ENCODE data around the gene MT1G. TPM values are rescaled to one million over a fixed set of nuclear protein-coding genes. Genes with fewer than 3 reads are reported as not detected.

The MT1G gene
- total RNA-seq, 1 experiment from 2014 or later = not detected

- Mint-ChIP-seq H3K27me3 (ENCODE audit: insufficient read depth, unreplicated experiment) (peaks cover 28% of the 10 kb centered on the region), H3K4me3 (ENCODE audit: unreplicated experiment) (peak within 1 kb of the TSS; percentile 76), H3K27ac (ENCODE audit: unreplicated experiment) (no peak within 1 kb of the TSS), H3K36me3 (ENCODE audit: insufficient read depth, unreplicated experiment) (no peaks in the 10 kb centered on the region), H3K4me1 (ENCODE audit: low read depth, unreplicated experiment) (peaks cover 5% of the 10 kb centered on the region), H3K9me3 (ENCODE audit: unreplicated experiment) (no peaks in the 10 kb centered on the region)
- no peak for TF ChIP-seq CTCF (IDR thresholded peaks at IDR 0.05; ENCODE audit: insufficient read depth in 1 of 2, low read depth in 1 of 2, low read length in 1 of 2, severe bottlenecking in 1 of 2, unreplicated experiment in 1 of 2)
- H3K36me3 ChIP-seq (ENCODE audit: control insufficient read depth, insufficient read depth, low read length) = no peaks in the 10 kb centered on the region
- intact Hi-C loops (cut with micrococcal nuclease; ENCODE audit: unreplicated experiment) = no loop called here
- peak within 1 kb of the TSS; percentile 26 for H3K4me3 ChIP-seq (ENCODE audit: low read depth, low read length)
- CTCF ChIA-PET = no interaction called here
- H3K27me3 ChIP-seq (replicated peaks; ENCODE audit: control insufficient read depth, insufficient read depth, low read length) = peaks cover 8% of the 10 kb centered on the region
- H3K9me3 ChIP-seq = no peaks in the 10 kb centered on the region
- no TSS peak for BruUV-seq (replicated peaks)
- no peaks in the 10 kb centered on the region for H3K4me1 ChIP-seq
- POLR2A ChIA-PET = no interaction called here
- no peak for DNase-seq
Measured at GRCh38 chr16:56632156-56632847, 35.6 kb downstream of the MT1G start, which contains the start of gene MT1M. Gene MT1M (plus strand): TSS chr16:56632659. CDS start chr16:56632732, 73 bp downstream.

- no peak for TF ChIP-seq CTCF (IDR thresholded peaks at IDR 0.05; ENCODE audit: insufficient read depth in 1 of 2, low read depth in 1 of 2, low read length in 1 of 2, severe bottlenecking in 1 of 2, unreplicated experiment in 1 of 2)
- peak overlapping the region; percentile 26 for H3K4me3 ChIP-seq (ENCODE audit: low read depth, low read length)
- no peaks in the 10 kb centered on the region for H3K4me1 ChIP-seq
- H3K9me3 Mint-ChIP-seq (ENCODE audit: unreplicated experiment) = no peaks in the 10 kb centered on the region
- ChIA-PET CTCF (no interaction called here), POLR2A (no interaction called here)
- H3K4me3 Mint-ChIP-seq (ENCODE audit: unreplicated experiment) = peak overlapping the region; percentile 76
- H3K9me3 ChIP-seq = no peaks in the 10 kb centered on the region
- no peak overlapping the region for H3K27ac Mint-ChIP-seq (ENCODE audit: unreplicated experiment)
- DNase-seq = no peak
- intact Hi-C loops (cut with micrococcal nuclease; ENCODE audit: unreplicated experiment) = no loop called here
- H3K4me1 Mint-ChIP-seq (ENCODE audit: low read depth, unreplicated experiment) = peaks cover 5% of the 10 kb centered on the region
- H3K27me3 Mint-ChIP-seq (ENCODE audit: insufficient read depth, unreplicated experiment) = peaks cover 28% of the 10 kb centered on the region
- no peaks in the 10 kb centered on the region for H3K36me3 ChIP-seq (ENCODE audit: control insufficient read depth, insufficient read depth, low read length)
- H3K36me3 Mint-ChIP-seq (ENCODE audit: insufficient read depth, unreplicated experiment) = no peaks in the 10 kb centered on the region
- no TSS peak for BruUV-seq (replicated peaks)
- peaks cover 8% of the 10 kb centered on the region; the same call in 1 of the 2 replicates for H3K27me3 ChIP-seq (replicated peaks; ENCODE audit: control insufficient read depth, insufficient read depth, low read length)
Measured at GRCh38 chr16:56631832-56632155, 36.1 kb downstream of the MT1G start.

GRCh38 chr16:56631197-56631596, 36.7 kb downstream of the MT1G start:
- POLR2A ChIA-PET = no interaction called here
- Mint-ChIP-seq H3K27me3 (ENCODE audit: insufficient read depth, unreplicated experiment) (peaks cover 28% of the 10 kb centered on the region), H3K27ac (ENCODE audit: unreplicated experiment) (no peak overlapping the region), H3K4me1 (ENCODE audit: low read depth, unreplicated experiment) (peaks cover 5% of the 10 kb centered on the region), H3K4me3 (ENCODE audit: unreplicated experiment) (no peak overlapping the region), H3K36me3 (ENCODE audit: insufficient read depth, unreplicated experiment) (no peaks in the 10 kb centered on the region), H3K9me3 (ENCODE audit: unreplicated experiment) (no peaks in the 10 kb centered on the region)
- CTCF ChIA-PET = no interaction called here
- no peaks in the 10 kb centered on the region for H3K4me1 ChIP-seq
- intact Hi-C loops (cut with micrococcal nuclease; ENCODE audit: unreplicated experiment) = no loop called here
- H3K36me3 ChIP-seq (ENCODE audit: control insufficient read depth, insufficient read depth, low read length) = no peaks in the 10 kb centered on the region
- no peak for TF ChIP-seq CTCF (IDR thresholded peaks at IDR 0.05; ENCODE audit: insufficient read depth in 1 of 2, low read depth in 1 of 2, low read length in 1 of 2, severe bottlenecking in 1 of 2, unreplicated experiment in 1 of 2)
- no peaks in the 10 kb centered on the region for H3K9me3 ChIP-seq
- no TSS peak for BruUV-seq (replicated peaks)
- no peak for DNase-seq
- peaks cover 6% of the 10 kb centered on the region; the same call in 1 of the 2 replicates for H3K27me3 ChIP-seq (replicated peaks; ENCODE audit: control insufficient read depth, insufficient read depth, low read length)
- no peak overlapping the region for H3K4me3 ChIP-seq (ENCODE audit: low read depth, low read length)

Measured in Caco-2 (cell line).